Left ventricle myocardium inferior (tissue), 1 donor: Measurements from ENCODE around the gene QSOX1. TPM values are rescaled to one million over a fixed set of nuclear protein-coding genes. Genes with fewer than 3 reads are reported as not detected.

Experiments
- DNase-seq: peaks from one replicate; pipeline ENCODE4 v3.0.0-alpha.2; 2020
- H3K27ac ChIP-seq: fragments of 200-600 bp; replicated peaks from 2 replicates; pipeline ENCODE4 v1.8.0; 2021
- H3K27me3 ChIP-seq: fragments of 200-600 bp; 2 replicates; pipeline ENCODE4 v1.8.0; 2021; ENCODE audit warnings: low read depth
- H3K36me3 ChIP-seq: fragments of 200-600 bp; 2 replicates; pipeline ENCODE4 v1.8.0; 2021
- H3K4me1 ChIP-seq: fragments of 200-600 bp; 2 replicates; pipeline ENCODE4 v1.8.0; 2021
- H3K4me3 ChIP-seq: fragments of 200-600 bp; 2 replicates; pipeline ENCODE4 v1.8.0; 2021; ENCODE audit warnings: mild to moderate bottlenecking, moderate library complexity
- H3K9me3 ChIP-seq: fragments of 200-600 bp; replicated peaks from 2 replicates; pipeline ENCODE4 v1.8.0; 2021
- CTCF ChIP-seq: fragments of 200-600 bp; IDR thresholded peaks from 2 replicates; pipeline ENCODE4 v1.8.0; 2021; ENCODE audit warnings: antibody characterized with exemption, mild to moderate bottlenecking, borderline replicate concordance
- intact Hi-C: fragments of 100-400 bp; cut with micrococcal nuclease; formaldehyde crosslinking; loops from one replicate; pipeline ENCODE4 v1.11.0; 2022
- total RNA-seq: library from RNA; stranded (reverse); fragmentation: NEBNext Ultra II Directional; extraction: Animal tissue kit (Norgen Biotek cat#: 25700); gene quantifications from one replicate; pipeline ENCODE4 v1.2.1, GENCODE V29; 2021
- donor health status: DM: no; HTN: yes; CAD: no; lungs with severe emphysema.

QSOX1 gene
- total RNA-seq, 1 donor from 2014 or later: 102 TPM

- no peak for DNase-seq
- H3K27ac ChIP-seq: no peak overlapping the region
- intact Hi-C loops: no loop called here
- no peaks in the 10 kb centered on the region for H3K27me3 ChIP-seq
- no peaks in the 10 kb centered on the region for H3K9me3 ChIP-seq
- H3K4me1 ChIP-seq: peaks cover 24% of the 10 kb centered on the region
- H3K4me3 ChIP-seq: no peak overlapping the region
- no peak for TF ChIP-seq CTCF
- no peaks in the 10 kb centered on the region for H3K36me3 ChIP-seq
These were observed 3.7 kb upstream of the QSOX1 start for GRCh38 chr1:180150982-180151381.

GRCh38 chr1:180151508-180151907 is 3.2 kb upstream of the QSOX1 start:
- no peaks in the 10 kb centered on the region for H3K27me3 ChIP-seq
- intact Hi-C loops: no loop called here
- H3K27ac ChIP-seq: no peak overlapping the region
- peaks cover 29% of the 10 kb centered on the region for H3K4me1 ChIP-seq
- TF ChIP-seq CTCF: no peak
- H3K4me3 ChIP-seq: no peak overlapping the region
- no peak for DNase-seq
- H3K36me3 ChIP-seq: no peaks in the 10 kb centered on the region
- no peaks in the 10 kb centered on the region for H3K9me3 ChIP-seq

- no peak overlapping the region for H3K27ac ChIP-seq
- DNase-seq: no peak
- H3K4me3 ChIP-seq: no peak overlapping the region
- no peaks in the 10 kb centered on the region for H3K36me3 ChIP-seq
- intact Hi-C loops: no loop called here
- no peaks in the 10 kb centered on the region for H3K9me3 ChIP-seq
- H3K27me3 ChIP-seq: no peaks in the 10 kb centered on the region
- peaks cover 40% of the 10 kb centered on the region for H3K4me1 ChIP-seq
- no peak for TF ChIP-seq CTCF
These were observed 2.1 kb upstream of the QSOX1 start for GRCh38 chr1:180152588-180152987.

GRCh38 chr1:180153032-180153431 is 1.6 kb upstream of the QSOX1 start:
- H3K9me3 ChIP-seq: no peaks in the 10 kb centered on the region
- H3K4me3 ChIP-seq: no peak overlapping the region
- intact Hi-C loops: no loop called here
- no peaks in the 10 kb centered on the region for H3K27me3 ChIP-seq
- no peaks in the 10 kb centered on the region for H3K36me3 ChIP-seq
- H3K4me1 ChIP-seq: peaks cover 44% of the 10 kb centered on the region
- H3K27ac ChIP-seq: no peak overlapping the region
- no peak for DNase-seq
- no peak for TF ChIP-seq CTCF

GRCh38 chr1:180154003-180154324 is 705 bp upstream of the QSOX1 start:
- intact Hi-C loops: no loop called here
- H3K36me3 ChIP-seq: no peaks in the 10 kb centered on the region
- H3K4me1 ChIP-seq: peaks cover 52% of the 10 kb centered on the region
- DNase-seq: no peak
- H3K9me3 ChIP-seq: no peaks in the 10 kb centered on the region
- H3K27me3 ChIP-seq: no peaks in the 10 kb centered on the region
- TF ChIP-seq CTCF: no peak
- peak overlapping the region; percentile 100 for H3K4me3 ChIP-seq
- peak overlapping the region; percentile 99 for H3K27ac ChIP-seq

GRCh38 chr1:180155182-180155682 is 563 bp downstream of the QSOX1 start:
- intact Hi-C loops: no loop called here
- peak overlapping the region; percentile 99 for H3K27ac ChIP-seq
- H3K4me1 ChIP-seq: peaks cover 52% of the 10 kb centered on the region
- H3K27me3 ChIP-seq: no peaks in the 10 kb centered on the region
- no peaks in the 10 kb centered on the region for H3K9me3 ChIP-seq
- TF ChIP-seq CTCF: no peak
- H3K36me3 ChIP-seq: no peaks in the 10 kb centered on the region
- H3K4me3 ChIP-seq: peak overlapping the region; percentile 100
- DNase-seq: no peak
